NK-92 (cell line): ENCODE data around the gene TST.
A peak's percentile ranks its signal among the peaks of the same experiment; 100 is the strongest.

Source experiments
- DNase-seq: peaks from one replicate; lab custom pipeline; 2025; ENCODE audit not compliant: unreplicated experiment; lab: John Stamatoyannopoulos, UW

Gene TST

DNA sequence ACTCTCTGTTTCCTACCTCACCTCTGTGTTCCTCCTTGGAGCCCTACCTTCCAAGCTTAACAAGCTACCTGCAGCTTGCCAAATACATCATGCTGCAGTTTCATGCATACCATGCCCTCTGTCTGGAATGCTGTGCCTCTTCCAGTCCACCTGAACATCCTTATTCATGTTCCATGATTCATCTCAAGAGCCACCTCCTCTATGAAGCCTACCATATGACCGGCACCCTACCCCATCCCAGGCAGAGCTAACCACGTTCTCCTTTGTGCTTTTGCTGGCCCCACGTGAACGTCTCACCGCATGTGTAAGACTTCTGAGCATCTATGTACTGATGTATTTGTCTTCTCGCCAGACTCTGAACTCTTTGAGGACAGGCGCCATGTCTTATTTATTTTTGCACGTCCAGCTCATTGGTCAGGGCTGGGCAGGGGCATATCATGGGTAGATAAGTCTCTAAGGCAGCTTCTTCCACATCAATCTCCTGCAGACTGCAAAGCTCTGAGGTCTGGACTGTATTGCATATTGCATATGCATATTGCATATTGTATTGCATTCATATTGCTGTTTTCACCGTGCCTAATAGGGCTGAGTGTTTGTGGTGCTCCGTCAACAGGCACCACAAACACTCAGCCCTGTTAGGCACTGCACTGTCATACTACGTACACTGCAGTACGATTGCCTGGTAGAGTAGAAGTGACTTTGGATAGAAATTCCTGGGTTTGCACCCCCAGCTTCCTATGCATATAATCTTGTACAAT, 31.0 kb downstream of the TST start:
- DNase-seq: no peak

GRCh38 chr22:36986242-36986821, 32.9 kb downstream of the TST start:
- DNase-seq: no peak

DNA sequence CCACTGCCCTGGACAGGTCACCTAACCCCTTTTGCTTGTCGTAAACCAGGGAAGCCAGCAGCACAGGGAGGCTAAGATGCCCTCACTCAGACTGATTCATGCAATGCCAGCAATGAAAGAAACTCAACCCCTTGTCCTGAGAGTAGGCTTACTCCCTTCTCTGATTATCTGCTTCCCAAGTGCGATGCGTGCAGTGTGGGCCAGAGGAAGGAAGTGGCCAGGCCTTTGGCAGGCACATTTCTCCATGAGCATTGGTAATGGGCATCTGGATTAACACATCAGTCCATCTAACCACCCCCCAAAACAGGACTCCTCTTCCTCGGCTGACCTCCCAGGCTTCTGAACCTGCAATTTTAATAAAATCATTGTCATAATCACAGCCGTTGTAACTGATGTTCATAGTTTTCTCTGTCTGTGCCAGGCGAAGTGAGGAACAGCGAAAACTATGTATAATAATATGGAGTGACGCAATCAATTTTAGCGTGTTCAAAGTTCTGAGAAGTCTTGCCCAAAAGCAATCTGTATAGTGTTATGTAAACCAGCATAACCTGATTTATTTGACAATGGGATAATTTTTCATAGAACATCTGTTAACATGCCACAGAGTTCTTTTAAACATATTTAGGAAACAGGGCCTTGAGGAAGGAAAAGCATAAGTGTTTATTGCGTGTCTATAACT, 33.9 kb downstream of the TST start:
- no peak for DNase-seq

- no peak for DNase-seq
Observed at GRCh38 chr22:36982136-36982535, 37.1 kb downstream of the TST start.

GRCh38 chr22:36981247-36981775, 37.9 kb downstream of the TST start:
- no peak for DNase-seq

GRCh38 chr22:36979016-36979910, 40.0 kb downstream of the TST start:
- no peak for DNase-seq

DNA sequence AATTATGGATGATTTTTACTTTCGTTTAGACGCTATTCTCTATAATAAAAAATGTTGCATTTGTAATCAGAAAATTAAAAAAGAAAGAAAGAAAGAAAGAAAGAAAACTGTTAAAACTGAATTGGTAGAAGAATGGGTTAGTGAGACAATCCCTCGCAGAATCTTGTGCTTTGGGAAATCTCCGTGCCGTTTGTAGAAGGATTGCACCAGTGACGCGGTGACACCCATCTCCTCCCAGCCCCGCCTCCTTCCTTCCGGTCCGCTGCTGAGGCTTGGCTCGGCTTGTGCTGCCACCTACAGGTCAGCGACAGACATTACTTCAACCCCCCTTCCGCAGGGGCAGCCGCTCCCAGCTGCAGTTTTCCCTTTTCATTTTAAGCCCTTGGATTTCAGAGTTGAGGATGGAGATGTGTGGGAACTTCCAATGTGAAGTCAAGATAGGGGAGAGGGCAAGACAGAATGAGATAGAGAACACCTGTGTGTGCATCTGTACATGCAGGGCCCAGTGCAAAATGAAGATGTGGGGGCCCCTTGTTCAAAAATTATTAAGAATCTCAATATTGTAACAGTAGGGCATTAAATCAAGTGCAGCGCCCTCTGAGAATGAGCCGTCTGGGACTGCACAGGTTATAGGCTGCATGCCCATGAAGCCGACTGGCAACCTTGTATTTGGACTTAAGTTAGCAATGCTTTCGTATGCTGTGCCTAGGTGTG, 41.1 kb downstream of the TST start:
- peak; percentile 20 for DNase-seq

GRCh38 chr22:36977401-36977861, 41.8 kb downstream of the TST start:
- no peak for DNase-seq

DNA sequence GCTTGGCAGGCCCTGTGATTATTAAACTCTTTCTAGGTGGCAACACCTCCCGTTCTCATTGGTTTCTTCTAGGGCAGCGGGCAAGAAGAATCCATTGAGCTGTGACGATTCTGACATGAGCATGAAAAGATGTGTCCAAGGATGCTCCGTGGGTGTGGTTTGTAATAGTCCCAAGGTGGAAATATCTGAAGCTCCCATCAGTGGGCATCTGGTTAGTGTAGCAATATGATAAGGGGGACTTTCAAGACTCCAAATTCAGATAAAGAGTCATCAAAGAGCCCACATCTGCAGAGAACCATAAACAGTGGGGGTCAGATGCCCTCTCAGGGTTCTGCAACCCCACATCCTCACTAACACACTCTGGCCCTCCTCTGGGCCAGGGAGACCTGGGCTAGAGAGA, 42.6 kb downstream of the TST start:
- DNase-seq: no peak

- no peak for DNase-seq
Observed at GRCh38 chr22:36971341-36972125, 47.7 kb downstream of the TST start.

DNA sequence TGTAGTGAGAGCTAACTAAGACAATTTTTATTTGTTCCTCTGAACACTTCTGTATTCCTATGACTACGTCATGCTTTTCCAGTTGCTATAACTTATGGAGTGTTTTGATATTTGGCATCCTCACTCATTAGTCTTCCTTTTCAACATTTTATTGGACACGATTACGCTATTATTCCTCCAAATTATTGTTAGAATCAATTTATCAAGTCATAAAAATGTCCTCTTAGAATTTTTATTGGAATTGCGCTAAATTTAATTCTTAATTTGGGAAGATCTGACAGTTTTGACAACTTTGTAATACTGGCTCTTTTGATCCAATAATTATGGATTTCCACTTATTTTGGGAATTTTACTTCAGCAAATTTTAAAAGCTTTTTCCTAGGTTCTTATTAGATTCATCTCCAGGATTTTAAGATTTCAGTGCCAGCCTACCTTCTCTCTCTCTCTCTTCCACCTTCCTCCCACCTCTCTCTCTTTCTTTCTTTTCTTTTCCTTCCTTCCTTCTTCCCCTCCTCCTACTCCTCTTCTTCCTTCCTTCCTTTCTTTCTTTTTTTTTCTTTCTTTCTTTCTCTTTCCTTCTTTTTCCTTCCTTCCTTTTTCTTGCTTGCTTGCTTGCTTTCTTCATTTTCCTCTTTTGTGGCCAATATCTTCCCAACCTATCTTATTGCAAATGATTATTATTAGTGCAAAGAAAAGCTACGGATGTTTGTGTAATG, 50.8 kb downstream of the TST start:
- no peak for DNase-seq

DNA sequence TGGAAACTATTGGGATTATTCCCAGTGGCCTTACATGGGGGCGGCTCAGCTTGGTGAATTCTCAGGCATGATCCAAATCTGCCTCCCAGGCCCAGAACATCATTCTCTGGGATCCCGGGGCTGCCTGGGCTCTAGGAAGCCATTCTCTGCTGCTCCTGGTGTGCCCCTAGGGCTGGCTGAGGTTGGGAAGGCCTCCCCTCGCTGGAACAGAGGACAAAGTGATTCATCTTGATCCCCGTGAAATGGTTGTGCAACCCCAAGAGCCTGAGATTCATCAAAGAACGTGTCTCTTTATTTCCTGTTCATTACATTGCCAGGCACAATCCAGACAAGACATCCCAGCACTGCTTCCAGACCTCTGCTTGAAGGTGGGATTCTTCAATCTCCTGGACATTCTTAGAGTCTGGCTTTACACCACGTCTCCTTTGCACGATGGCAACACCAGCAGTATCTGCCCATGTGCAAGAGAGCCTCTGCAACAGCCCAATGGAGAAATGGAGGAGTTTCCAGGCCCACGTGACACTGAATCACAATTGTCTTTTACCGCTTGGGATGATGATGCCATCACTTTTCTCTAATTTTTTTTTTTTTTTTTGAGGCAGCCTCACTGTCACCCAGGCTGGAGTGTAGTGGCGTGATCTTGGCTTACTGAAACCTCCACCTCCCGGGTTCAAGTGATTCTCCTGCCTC, 52.3 kb downstream of the TST start:
- no peak for DNase-seq

- no peak for DNase-seq
Observed at GRCh38 chr22:36965696-36966095, 53.6 kb downstream of the TST start.

GRCh38 chr22:36964106-36964505, 55.1 kb downstream of the TST start:
- DNase-seq: no peak

DNA sequence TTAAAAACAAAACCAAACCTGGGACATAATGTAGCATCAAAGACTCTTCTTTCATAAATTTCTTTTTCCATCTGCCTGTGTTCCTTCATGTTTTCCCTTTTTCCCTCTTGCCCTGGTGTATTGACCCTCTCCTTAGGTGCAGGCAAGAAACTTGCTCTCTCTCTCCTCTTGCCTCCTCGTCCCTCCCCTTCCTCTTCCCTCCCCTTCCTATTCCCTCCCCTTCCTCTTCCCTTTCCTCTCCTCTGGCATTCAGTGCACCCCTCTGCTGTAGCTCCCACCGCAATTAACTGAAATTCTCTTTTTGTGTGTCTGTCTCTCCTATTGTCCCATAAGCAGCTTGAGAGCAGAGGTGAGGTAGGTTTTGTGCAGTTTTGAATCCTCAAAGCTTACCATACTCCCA, 55.9 kb downstream of the TST start:
- no peak for DNase-seq

DNA sequence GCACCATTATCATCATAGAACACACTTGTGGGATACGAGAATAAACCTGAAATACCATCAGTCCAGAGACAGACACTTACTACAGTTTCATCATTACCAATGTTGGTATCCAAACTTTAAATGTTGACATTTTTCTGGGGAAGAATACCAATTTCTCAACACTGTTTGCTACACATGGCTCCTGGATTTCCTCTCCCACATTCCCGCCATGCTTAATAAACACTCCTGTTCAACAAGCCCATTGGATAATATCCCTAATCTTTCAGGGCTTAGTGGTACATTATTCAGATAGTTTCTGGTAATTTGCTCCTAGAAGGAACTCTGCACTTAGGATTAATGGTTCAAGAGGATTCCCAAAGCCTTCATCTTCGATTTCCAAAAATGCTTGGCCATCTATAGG, 57.6 kb downstream of the TST start:
- no peak for DNase-seq
